Gastrocnemius medialis (tissue), 4 donors: ENCODE measurements around the gene NUP85.

ENCODE experiments used
- POLR2A ChIP-seq, 2 donors: fragments of 450-650 bp; IDR thresholded peaks; one replicate each; pipeline ENCODE4 v1.6.1; 2017; ENCODE audit warnings: antibody characterized with exemption in 2 of 2, mild to moderate bottlenecking in 2 of 2, moderate library complexity in 2 of 2
- TF ChIP-seq, protein P1 (sequence below), 5 experiments: fragments of 450-650 bp in 3 of 5; fragments of 200-600 bp in 2 of 5; sonication (generic) in 2 of 5; IDR thresholded peaks in 4 of 5; conservative IDR thresholded peaks in 1 of 5; 1 replicate in 4 of 5; 2 replicates in 1 of 5; pipeline ENCODE4 v1.5.1; 2016 to 2019; ENCODE audit warnings: antibody characterized with exemption in 5 of 5, mild to moderate bottlenecking in 3 of 5, moderate library complexity in 3 of 5

DNA sequence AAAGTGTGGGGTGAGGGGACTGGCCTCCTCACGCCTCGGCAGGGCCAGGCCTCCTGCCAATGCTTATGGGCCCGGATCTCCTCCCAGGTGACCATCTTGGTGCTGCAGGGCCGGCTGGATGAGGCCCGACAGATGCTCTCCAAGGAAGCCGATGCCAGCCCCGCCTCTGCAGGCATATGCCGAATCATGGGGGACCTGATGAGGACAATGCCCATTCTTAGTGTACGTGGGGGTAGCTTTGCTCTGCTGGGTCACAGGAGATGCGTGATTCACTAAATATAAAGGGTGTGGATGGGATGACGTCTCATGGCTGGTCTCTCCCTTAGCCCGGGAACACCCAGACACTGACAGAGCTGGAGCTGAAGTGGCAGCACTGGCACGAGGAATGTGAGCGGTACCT lies 19.5 kb downstream of the NUP85 start:
- TF ChIP-seq, protein P1, sequence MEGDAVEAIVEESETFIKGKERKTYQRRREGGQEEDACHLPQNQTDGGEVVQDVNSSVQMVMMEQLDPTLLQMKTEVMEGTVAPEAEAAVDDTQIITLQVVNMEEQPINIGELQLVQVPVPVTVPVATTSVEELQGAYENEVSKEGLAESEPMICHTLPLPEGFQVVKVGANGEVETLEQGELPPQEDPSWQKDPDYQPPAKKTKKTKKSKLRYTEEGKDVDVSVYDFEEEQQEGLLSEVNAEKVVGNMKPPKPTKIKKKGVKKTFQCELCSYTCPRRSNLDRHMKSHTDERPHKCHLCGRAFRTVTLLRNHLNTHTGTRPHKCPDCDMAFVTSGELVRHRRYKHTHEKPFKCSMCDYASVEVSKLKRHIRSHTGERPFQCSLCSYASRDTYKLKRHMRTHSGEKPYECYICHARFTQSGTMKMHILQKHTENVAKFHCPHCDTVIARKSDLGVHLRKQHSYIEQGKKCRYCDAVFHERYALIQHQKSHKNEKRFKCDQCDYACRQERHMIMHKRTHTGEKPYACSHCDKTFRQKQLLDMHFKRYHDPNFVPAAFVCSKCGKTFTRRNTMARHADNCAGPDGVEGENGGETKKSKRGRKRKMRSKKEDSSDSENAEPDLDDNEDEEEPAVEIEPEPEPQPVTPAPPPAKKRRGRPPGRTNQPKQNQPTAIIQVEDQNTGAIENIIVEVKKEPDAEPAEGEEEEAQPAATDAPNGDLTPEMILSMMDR (IDR thresholded peaks at IDR 0.05 in 4 of 5, conservative IDR thresholded peaks at IDR 0.05 in 1 of 5), result no peak
- TF ChIP-seq POLR2A (IDR thresholded peaks at IDR 0.05), result no peak
